WTC11 (cell line): ENCODE results near the gene ATRIP. TPM values are rescaled to one million over a fixed set of nuclear protein-coding genes. Genes with fewer than 3 reads are reported as not detected.
A peak's percentile ranks its signal among the peaks of the same experiment; 100 is the strongest.
"Not testable (repeated sequence)": the region's sequence is repeated elsewhere in the genome, so short reads cannot be mapped to it uniquely, and the experiment has no call there.

Source experiments
- ATAC-seq: fragments of 200-7000 bp; cut with Tn5 transposase; 2 replicates; pipeline ENCODE4 v1.10.0; 2021; ENCODE audit warnings: mild to moderate bottlenecking, moderate library complexity
- CTCF ChIA-PET: fragments of 300-600 bp; sonication (Branson Sonifier 250); formaldehyde crosslinking; loops from one replicate; lab custom pipeline; 2021; ENCODE audit warnings: antibody characterized with exemption; lab: Charles Lee
- POLR2A ChIA-PET: fragments of 350-600 bp; sonication (Branson Sonifier 250); formaldehyde crosslinking; loops from one replicate; lab custom pipeline; 2021; ENCODE audit warnings: antibody characterized with exemption; lab: Charles Lee
- DNase-seq: peaks from one replicate; pipeline ENCODE4 v3.0.0; 2021; ENCODE audit warnings: low spot score
- H3K27ac Mint-ChIP-seq: 2 replicates; pipeline ENCODE4 v1.8.0; 2021; ENCODE audit warnings: mixed read lengths
- H3K27me3 Mint-ChIP-seq: 2 replicates; pipeline ENCODE4 v1.8.0; 2021; ENCODE audit warnings: low read depth, mild to moderate bottlenecking, moderate library complexity, mixed read lengths
- H3K36me3 Mint-ChIP-seq: 2 replicates; pipeline ENCODE4 v1.8.0; 2021; ENCODE audit warnings: mixed read lengths
- H3K4me1 Mint-ChIP-seq: 2 replicates; pipeline ENCODE4 v1.8.0; 2022; ENCODE audit warnings: mixed read lengths
- H3K4me3 Mint-ChIP-seq: 2 replicates; pipeline ENCODE4 v1.8.0; 2021; ENCODE audit warnings: mild to moderate bottlenecking, moderate library complexity, mixed read lengths
- H3K9me3 Mint-ChIP-seq: 2 replicates; pipeline ENCODE4 v1.8.0; 2021; ENCODE audit warnings: mixed read lengths
- CBFB ChIP-seq: sonication (generic); formaldehyde crosslinking; IDR thresholded peaks from 2 replicates; pipeline ENCODE4 v1.8.1; 2022; ENCODE audit warnings: mild to moderate bottlenecking, low read depth, missing genetic modification reagents
- ELF4 ChIP-seq: sonication (generic); formaldehyde crosslinking; IDR thresholded peaks from 2 replicates; pipeline ENCODE4 v1.8.1; 2022; ENCODE audit warnings: low read depth, mild to moderate bottlenecking, moderate library complexity, missing genetic modification reagents
- FOXP1 ChIP-seq: sonication (generic); formaldehyde crosslinking; IDR thresholded peaks from 2 replicates; pipeline ENCODE4 v1.8.0; 2022; ENCODE audit warnings: missing genetic modification reagents, mild to moderate bottlenecking, moderate library complexity, borderline replicate concordance
- IRF2 ChIP-seq: sonication (generic); formaldehyde crosslinking; IDR thresholded peaks from 2 replicates; pipeline ENCODE4 v1.8.0; 2022; ENCODE audit warnings: low read depth, missing genetic modification reagents, borderline replicate concordance
- MYBL2 ChIP-seq: sonication (generic); formaldehyde crosslinking; IDR thresholded peaks from 2 replicates; pipeline ENCODE4 v1.8.1; 2023; ENCODE audit warnings: mild to moderate bottlenecking, moderate library complexity, missing genetic modification reagents
- PRRX2 ChIP-seq: fragments of 250-450 bp; sonication (Bioruptor Pico); IDR thresholded peaks from 2 replicates; pipeline ENCODE4 v1.8.0; 2021; ENCODE audit warnings: mild to moderate bottlenecking
- SMAD3 ChIP-seq: sonication (generic); formaldehyde crosslinking; IDR thresholded peaks from 2 replicates; pipeline ENCODE4 v1.8.0; 2022; ENCODE audit warnings: missing genetic modification reagents, mild to moderate bottlenecking, borderline replicate concordance
- ZNF396 ChIP-seq: fragments of 250-450 bp; sonication (Bioruptor Pico); IDR thresholded peaks from 2 replicates; pipeline ENCODE4 v1.8.0; 2021; ENCODE audit warnings: mild to moderate bottlenecking, moderate library complexity, borderline replicate concordance
- ZNF423 ChIP-seq: fragments of 250-450 bp; sonication (Bioruptor Pico); IDR thresholded peaks from 2 replicates; pipeline ENCODE4 v2.1.2; 2022; ENCODE audit warnings: mild to moderate bottlenecking, moderate library complexity
- total RNA-seq: library from RNA; stranded (reverse); gene quantifications from 3 replicates; pipeline ENCODE4 v1.2.3, GENCODE V29; 2021
- TF ChIP-seq, protein P1 (sequence below): sonication (generic); formaldehyde crosslinking; IDR thresholded peaks from 2 replicates; pipeline ENCODE4 v1.8.0; 2023; ENCODE audit warnings: missing genetic modification reagents, mild to moderate bottlenecking, borderline replicate concordance
- TF ChIP-seq, protein P2 (sequence below): sonication (generic); formaldehyde crosslinking; IDR thresholded peaks from 2 replicates; pipeline ENCODE4 v1.8.1; 2022; ENCODE audit warnings: low read depth, mild to moderate bottlenecking, moderate library complexity, missing genetic modification reagents, borderline replicate concordance
- TF ChIP-seq, protein P3 (sequence below): sonication (generic); formaldehyde crosslinking; IDR thresholded peaks from 2 replicates; pipeline ENCODE4 v1.8.0; 2023; ENCODE audit warnings: mild to moderate bottlenecking, missing genetic modification reagents
- TF ChIP-seq, protein P4 (sequence below): sonication (generic); formaldehyde crosslinking; IDR thresholded peaks from 2 replicates; pipeline ENCODE4 v1.8.1; 2023; ENCODE audit warnings: mild to moderate bottlenecking, missing genetic modification reagents, borderline replicate concordance

Gene ATRIP
- total RNA-seq, 1 experiment from 2014 or later: 18.2 TPM

DNA sequence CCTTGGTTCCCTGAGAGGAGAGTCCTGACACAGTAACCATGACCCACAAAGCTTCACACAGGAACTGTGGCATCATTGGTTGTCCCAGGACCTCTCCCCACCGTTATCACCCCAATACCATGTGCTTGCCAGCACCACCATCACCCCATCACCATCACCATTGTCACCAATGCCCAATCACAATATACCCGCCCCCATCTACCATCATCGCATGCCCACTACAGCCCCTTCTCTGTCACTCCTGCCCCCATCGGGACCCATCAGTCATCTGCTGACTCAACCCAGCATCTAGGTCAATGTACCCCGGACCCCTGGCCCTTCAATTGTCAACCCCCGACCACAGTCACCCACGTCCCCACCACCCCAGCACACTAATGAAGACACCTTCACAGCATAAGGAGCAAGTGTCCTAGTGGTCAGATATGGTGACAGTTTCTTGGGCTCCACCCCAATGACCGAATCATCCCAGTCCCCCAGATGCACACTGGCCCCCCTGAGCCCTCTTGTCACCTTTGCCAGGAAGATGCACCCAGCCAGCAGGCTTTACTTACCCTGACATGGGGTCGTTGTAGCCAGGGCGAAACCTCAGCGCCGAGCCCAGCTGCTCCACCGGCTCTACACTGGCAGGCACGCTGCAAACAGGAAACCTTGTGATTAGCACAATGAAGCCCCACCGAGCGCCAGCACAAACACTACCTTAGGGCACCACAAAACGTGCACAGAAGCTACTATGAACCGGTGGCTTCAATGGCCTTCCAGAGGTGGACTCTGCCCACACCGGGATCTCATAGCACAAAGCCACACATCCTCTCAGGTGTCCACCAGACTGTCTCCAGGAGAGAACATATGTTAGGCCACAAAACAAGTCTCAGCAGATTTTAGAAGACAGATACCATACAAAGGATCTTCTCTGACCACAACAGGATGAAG is 32.4 kb downstream of the ATRIP start:
- ChIA-PET CTCF (interaction anchor here (1.1 kb wide), 1 partner anchor 79 kb away, joined by 3 read pairs; no protein-coding TSS in a partner anchor), POLR2A (interaction anchor here (0.7 kb wide), 1 partner anchor 32 kb away, joined by 6 read pairs; the partner anchor contains the start of gene ATRIP)
- Mint-ChIP-seq H3K27ac (0 out of 2 replicates have a peak overlapping the region, but pooled peaks have one; percentile 63), H3K4me3 (no peak overlapping the region), H3K36me3 (peaks cover under 1% of the 10 kb centered on the region; the same call in 1 of the 2 replicates), H3K27me3 (no peaks in the 10 kb centered on the region; the same call in 1 of the 2 replicates), H3K4me1 (peaks cover 30% of the 10 kb centered on the region), H3K9me3 (no peaks in the 10 kb centered on the region)
- no peak for DNase-seq
- TF ChIP-seq FOXP1 (CRISPR knock-in tag) (no peak), CBFB (CRISPR knock-in tag) (no peak), MYBL2 (CRISPR knock-in tag) (no peak), ELF4 (CRISPR knock-in tag) (no peak), ZNF423 (CRISPR knock-in tag) (no peak), PRRX2 (CRISPR knock-in tag) (no peak), SMAD3 (CRISPR knock-in tag) (no peak), IRF2 (no peak), ZNF396 (no peak)
- TF ChIP-seq, protein P1, sequence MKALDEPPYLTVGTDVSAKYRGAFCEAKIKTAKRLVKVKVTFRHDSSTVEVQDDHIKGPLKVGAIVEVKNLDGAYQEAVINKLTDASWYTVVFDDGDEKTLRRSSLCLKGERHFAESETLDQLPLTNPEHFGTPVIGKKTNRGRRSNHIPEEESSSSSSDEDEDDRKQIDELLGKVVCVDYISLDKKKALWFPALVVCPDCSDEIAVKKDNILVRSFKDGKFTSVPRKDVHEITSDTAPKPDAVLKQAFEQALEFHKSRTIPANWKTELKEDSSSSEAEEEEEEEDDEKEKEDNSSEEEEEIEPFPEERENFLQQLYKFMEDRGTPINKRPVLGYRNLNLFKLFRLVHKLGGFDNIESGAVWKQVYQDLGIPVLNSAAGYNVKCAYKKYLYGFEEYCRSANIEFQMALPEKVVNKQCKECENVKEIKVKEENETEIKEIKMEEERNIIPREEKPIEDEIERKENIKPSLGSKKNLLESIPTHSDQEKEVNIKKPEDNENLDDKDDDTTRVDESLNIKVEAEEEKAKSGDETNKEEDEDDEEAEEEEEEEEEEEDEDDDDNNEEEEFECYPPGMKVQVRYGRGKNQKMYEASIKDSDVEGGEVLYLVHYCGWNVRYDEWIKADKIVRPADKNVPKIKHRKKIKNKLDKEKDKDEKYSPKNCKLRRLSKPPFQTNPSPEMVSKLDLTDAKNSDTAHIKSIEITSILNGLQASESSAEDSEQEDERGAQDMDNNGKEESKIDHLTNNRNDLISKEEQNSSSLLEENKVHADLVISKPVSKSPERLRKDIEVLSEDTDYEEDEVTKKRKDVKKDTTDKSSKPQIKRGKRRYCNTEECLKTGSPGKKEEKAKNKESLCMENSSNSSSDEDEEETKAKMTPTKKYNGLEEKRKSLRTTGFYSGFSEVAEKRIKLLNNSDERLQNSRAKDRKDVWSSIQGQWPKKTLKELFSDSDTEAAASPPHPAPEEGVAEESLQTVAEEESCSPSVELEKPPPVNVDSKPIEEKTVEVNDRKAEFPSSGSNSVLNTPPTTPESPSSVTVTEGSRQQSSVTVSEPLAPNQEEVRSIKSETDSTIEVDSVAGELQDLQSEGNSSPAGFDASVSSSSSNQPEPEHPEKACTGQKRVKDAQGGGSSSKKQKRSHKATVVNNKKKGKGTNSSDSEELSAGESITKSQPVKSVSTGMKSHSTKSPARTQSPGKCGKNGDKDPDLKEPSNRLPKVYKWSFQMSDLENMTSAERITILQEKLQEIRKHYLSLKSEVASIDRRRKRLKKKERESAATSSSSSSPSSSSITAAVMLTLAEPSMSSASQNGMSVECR (CRISPR knock-in tag): no peak
- TF ChIP-seq, protein P2, sequence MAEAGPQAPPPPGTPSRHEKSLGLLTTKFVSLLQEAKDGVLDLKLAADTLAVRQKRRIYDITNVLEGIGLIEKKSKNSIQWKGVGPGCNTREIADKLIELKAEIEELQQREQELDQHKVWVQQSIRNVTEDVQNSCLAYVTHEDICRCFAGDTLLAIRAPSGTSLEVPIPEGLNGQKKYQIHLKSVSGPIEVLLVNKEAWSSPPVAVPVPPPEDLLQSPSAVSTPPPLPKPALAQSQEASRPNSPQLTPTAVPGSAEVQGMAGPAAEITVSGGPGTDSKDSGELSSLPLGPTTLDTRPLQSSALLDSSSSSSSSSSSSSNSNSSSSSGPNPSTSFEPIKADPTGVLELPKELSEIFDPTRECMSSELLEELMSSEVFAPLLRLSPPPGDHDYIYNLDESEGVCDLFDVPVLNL (CRISPR knock-in tag): no peak
- TF ChIP-seq, protein P3, sequence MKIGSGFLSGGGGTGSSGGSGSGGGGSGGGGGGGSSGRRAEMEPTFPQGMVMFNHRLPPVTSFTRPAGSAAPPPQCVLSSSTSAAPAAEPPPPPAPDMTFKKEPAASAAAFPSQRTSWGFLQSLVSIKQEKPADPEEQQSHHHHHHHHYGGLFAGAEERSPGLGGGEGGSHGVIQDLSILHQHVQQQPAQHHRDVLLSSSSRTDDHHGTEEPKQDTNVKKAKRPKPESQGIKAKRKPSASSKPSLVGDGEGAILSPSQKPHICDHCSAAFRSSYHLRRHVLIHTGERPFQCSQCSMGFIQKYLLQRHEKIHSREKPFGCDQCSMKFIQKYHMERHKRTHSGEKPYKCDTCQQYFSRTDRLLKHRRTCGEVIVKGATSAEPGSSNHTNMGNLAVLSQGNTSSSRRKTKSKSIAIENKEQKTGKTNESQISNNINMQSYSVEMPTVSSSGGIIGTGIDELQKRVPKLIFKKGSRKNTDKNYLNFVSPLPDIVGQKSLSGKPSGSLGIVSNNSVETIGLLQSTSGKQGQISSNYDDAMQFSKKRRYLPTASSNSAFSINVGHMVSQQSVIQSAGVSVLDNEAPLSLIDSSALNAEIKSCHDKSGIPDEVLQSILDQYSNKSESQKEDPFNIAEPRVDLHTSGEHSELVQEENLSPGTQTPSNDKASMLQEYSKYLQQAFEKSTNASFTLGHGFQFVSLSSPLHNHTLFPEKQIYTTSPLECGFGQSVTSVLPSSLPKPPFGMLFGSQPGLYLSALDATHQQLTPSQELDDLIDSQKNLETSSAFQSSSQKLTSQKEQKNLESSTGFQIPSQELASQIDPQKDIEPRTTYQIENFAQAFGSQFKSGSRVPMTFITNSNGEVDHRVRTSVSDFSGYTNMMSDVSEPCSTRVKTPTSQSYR (CRISPR knock-in tag): no peak
- TF ChIP-seq, protein P4, sequence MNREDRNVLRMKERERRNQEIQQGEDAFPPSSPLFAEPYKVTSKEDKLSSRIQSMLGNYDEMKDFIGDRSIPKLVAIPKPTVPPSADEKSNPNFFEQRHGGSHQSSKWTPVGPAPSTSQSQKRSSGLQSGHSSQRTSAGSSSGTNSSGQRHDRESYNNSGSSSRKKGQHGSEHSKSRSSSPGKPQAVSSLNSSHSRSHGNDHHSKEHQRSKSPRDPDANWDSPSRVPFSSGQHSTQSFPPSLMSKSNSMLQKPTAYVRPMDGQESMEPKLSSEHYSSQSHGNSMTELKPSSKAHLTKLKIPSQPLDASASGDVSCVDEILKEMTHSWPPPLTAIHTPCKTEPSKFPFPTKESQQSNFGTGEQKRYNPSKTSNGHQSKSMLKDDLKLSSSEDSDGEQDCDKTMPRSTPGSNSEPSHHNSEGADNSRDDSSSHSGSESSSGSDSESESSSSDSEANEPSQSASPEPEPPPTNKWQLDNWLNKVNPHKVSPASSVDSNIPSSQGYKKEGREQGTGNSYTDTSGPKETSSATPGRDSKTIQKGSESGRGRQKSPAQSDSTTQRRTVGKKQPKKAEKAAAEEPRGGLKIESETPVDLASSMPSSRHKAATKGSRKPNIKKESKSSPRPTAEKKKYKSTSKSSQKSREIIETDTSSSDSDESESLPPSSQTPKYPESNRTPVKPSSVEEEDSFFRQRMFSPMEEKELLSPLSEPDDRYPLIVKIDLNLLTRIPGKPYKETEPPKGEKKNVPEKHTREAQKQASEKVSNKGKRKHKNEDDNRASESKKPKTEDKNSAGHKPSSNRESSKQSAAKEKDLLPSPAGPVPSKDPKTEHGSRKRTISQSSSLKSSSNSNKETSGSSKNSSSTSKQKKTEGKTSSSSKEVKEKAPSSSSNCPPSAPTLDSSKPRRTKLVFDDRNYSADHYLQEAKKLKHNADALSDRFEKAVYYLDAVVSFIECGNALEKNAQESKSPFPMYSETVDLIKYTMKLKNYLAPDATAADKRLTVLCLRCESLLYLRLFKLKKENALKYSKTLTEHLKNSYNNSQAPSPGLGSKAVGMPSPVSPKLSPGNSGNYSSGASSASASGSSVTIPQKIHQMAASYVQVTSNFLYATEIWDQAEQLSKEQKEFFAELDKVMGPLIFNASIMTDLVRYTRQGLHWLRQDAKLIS: no peak
- ATAC-seq: no peak

DNA sequence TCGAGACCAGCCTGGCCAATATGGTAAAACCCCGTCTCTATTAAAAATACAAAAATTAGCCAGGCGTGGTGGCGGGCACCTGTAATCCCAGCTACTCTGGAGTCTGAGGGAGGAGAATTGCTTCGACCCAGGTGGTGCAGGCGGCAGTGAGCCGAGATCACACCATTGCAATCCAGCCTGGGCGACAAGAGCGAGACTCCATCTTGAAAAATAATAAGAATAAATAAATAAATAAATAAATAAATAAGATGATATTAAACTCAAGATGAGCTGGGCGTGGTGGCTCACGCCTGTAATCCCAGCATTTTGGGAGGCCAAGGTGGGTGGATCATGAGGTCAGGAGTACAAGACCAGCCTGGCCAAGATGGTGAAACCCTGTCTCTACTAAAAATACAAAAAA is 34.4 kb downstream of the ATRIP start:
- CTCF ChIA-PET, ATAC-seq, POLR2A ChIA-PET: not testable (repeated sequence)

DNA sequence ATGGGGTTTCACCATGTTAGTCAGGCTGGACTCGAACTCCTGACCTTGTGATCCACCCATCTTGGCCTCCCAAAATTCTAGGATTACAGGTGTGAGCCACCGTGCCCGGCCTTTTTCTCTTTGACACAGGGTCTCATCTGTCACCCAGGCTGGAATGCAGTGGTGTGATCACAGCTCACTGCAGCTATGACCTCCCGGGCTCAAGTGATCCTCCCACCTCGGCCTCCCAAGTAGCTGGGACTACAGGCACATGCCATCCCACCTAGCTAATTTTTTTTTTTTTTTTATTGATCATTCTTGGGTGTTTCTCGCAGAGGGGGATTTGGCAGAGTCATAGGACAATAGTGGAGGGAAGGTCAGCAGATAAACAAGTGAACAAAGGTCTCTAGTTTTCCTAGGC is 36.3 kb downstream of the ATRIP start:
- H3K27ac Mint-ChIP-seq, ATAC-seq, H3K9me3 Mint-ChIP-seq, H3K27me3 Mint-ChIP-seq, H3K4me3 Mint-ChIP-seq, DNase-seq, POLR2A ChIA-PET, H3K36me3 Mint-ChIP-seq: not testable (repeated sequence)
- H3K4me1 Mint-ChIP-seq: peaks cover 13% of the 10 kb centered on the region
- CTCF ChIA-PET: interaction anchor here (1.1 kb wide), 1 partner anchor 10 kb away, joined by 4 read pairs; no protein-coding TSS in a partner anchor

More for the DNA sequence above, 34.4 kb downstream of the ATRIP start:
- H3K9me3 Mint-ChIP-seq, H3K27ac Mint-ChIP-seq, H3K36me3 Mint-ChIP-seq, DNase-seq, H3K27me3 Mint-ChIP-seq, H3K4me3 Mint-ChIP-seq: not testable (repeated sequence)
- peaks cover 18% of the 10 kb centered on the region for H3K4me1 Mint-ChIP-seq
